Suprapubic skin (tissue), 4 donors: Measurements from ENCODE around the gene MAPKAPK5.

ENCODE experiments used
- EP300 ChIP-seq: sonication (generic); formaldehyde crosslinking; IDR thresholded peaks from one replicate; pipeline ENCODE4 v1.6.1; 2017; ENCODE audit warnings: antibody characterized with exemption
- POLR2A ChIP-seq, 2 donors: fragments of 450-650 bp; IDR thresholded peaks; one replicate each; pipeline ENCODE4 v1.6.1; 2017; ENCODE audit warnings: antibody characterized with exemption in 2 of 2, mild to moderate bottlenecking in 2 of 2, moderate library complexity in 2 of 2
- POLR2AphosphoS5 ChIP-seq, 3 donors: sonication (generic); formaldehyde crosslinking; IDR thresholded peaks; one replicate each; pipeline ENCODE4 v1.6.1; 2017; ENCODE audit warnings: antibody characterized with exemption in 3 of 3
- TF ChIP-seq, protein P1 (sequence below), 2 donors: fragments of 200-600 bp in 1 of 2; fragments of 450-650 bp in 1 of 2; sonication (generic) in 1 of 2; IDR thresholded peaks; one replicate each; pipeline ENCODE4 v1.5.1; 2016 to 2019; ENCODE audit warnings: antibody characterized with exemption in 2 of 2, mild to moderate bottlenecking in 1 of 2, moderate library complexity in 1 of 2

DNA sequence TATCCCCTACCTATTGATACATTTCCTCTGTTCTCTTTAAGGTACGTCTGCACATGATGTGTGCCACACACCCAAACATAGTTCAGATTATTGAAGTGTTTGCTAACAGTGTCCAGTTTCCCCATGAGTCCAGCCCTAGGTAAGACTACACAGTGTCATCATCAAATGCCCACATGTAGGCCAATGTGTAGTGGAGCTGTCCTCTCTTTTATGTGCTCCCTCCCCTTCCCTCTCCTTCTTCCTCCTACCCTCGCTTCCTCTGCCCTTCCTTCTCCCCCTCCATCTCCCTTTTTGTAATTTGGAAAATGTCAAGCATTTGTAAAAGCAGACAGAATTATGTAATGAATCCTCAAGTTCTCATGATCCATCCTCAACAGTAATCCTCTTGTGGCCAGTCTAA is 25.5 kb downstream of the MAPKAPK5 start:
- TF ChIP-seq, protein P1, sequence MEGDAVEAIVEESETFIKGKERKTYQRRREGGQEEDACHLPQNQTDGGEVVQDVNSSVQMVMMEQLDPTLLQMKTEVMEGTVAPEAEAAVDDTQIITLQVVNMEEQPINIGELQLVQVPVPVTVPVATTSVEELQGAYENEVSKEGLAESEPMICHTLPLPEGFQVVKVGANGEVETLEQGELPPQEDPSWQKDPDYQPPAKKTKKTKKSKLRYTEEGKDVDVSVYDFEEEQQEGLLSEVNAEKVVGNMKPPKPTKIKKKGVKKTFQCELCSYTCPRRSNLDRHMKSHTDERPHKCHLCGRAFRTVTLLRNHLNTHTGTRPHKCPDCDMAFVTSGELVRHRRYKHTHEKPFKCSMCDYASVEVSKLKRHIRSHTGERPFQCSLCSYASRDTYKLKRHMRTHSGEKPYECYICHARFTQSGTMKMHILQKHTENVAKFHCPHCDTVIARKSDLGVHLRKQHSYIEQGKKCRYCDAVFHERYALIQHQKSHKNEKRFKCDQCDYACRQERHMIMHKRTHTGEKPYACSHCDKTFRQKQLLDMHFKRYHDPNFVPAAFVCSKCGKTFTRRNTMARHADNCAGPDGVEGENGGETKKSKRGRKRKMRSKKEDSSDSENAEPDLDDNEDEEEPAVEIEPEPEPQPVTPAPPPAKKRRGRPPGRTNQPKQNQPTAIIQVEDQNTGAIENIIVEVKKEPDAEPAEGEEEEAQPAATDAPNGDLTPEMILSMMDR (IDR thresholded peaks at IDR 0.05), result no peak
- no peak for TF ChIP-seq POLR2A (IDR thresholded peaks at IDR 0.05)
- no peak for TF ChIP-seq EP300
- TF ChIP-seq POLR2AphosphoS5 (IDR thresholded peaks at IDR 0.05), result no peak
